CD4-positive, alpha-beta memory T cell (primary cell): ENCODE data around the gene MTFP1. TPM values are rescaled to one million over a fixed set of nuclear protein-coding genes. Genes with fewer than 3 reads are reported as not detected.
A peak's percentile ranks its signal among the peaks of the same experiment; 100 is the strongest.

Experiments used
- CTCF ChIA-PET: fragments of 350-600 bp; sonication (Branson Sonifier 250); formaldehyde crosslinking; loops from one replicate; lab custom pipeline; 2021; ENCODE audit warnings: inconsistent platforms; ENCODE audit not compliant: partially characterized antibody; lab: Charles Lee
- POLR2A ChIA-PET: fragments of 350-600 bp; sonication (Branson Sonifier 250); formaldehyde crosslinking; loops from one replicate; lab custom pipeline; 2021; ENCODE audit not compliant: partially characterized antibody; lab: Charles Lee
- DNase-seq, 5 donors: peaks; one replicate each; pipeline versions ENCODE4 v3.0.0 to v3.0.0-alpha.2; 2020 to 2022; ENCODE audit warnings: mixed read lengths in 1 of 5
- H3K27ac ChIP-seq: one replicate; pipeline ENCODE4 v1.7.0; 2013; ENCODE audit warnings: low read depth, low read length
- H3K27me3 ChIP-seq: 2 replicates; pipeline ENCODE4 v1.7.0; 2013; ENCODE audit warnings: mild to moderate bottlenecking, low read length, moderate library complexity; ENCODE audit not compliant: insufficient read depth
- H3K36me3 ChIP-seq: 2 replicates; pipeline ENCODE4 v1.7.0; 2013; ENCODE audit warnings: mild to moderate bottlenecking, low read length, moderate library complexity; ENCODE audit not compliant: insufficient read depth
- H3K4me1 ChIP-seq: 2 replicates; pipeline ENCODE4 v1.7.0; 2013; ENCODE audit warnings: mild to moderate bottlenecking, low read length, moderate library complexity; ENCODE audit not compliant: insufficient read depth
- H3K4me3 ChIP-seq, 2 donors: one replicate each; pipeline ENCODE4 v1.7.0; 2013; ENCODE audit warnings: low read length in 2 of 2, mild to moderate bottlenecking in 1 of 2
- H3K9me3 ChIP-seq, 2 donors: one replicate each; pipeline ENCODE4 v1.7.0; 2013; ENCODE audit warnings: low read length in 2 of 2, control low read depth in 1 of 2; ENCODE audit not compliant: control insufficient read depth in 1 of 2
- H3K27ac Mint-ChIP-seq, 7 donors: one replicate each; pipeline ENCODE4 v1.8.0; 2020 to 2021; ENCODE audit warnings: mixed read lengths in 7 of 7, mild to moderate bottlenecking in 6 of 7, inconsistent platforms in 3 of 7, moderate library complexity in 3 of 7
- H3K27me3 Mint-ChIP-seq, 2 donors: one replicate each; pipeline ENCODE4 v1.8.0; 2020 to 2021; ENCODE audit warnings: mixed read lengths in 2 of 2
- H3K36me3 Mint-ChIP-seq, 2 donors: one replicate each; pipeline ENCODE4 v1.8.0; 2020 to 2021; ENCODE audit warnings: mixed read lengths in 2 of 2, inconsistent platforms in 1 of 2, mild to moderate bottlenecking in 1 of 2
- H3K4me1 Mint-ChIP-seq, 4 donors: one replicate each; pipeline ENCODE4 v1.8.0; 2020 to 2021; ENCODE audit warnings: mixed read lengths in 4 of 4, mild to moderate bottlenecking in 1 of 4
- H3K4me3 Mint-ChIP-seq, 8 donors: one replicate each; pipeline ENCODE4 v1.8.0; 2020 to 2021; ENCODE audit warnings: mixed read lengths in 8 of 8, mild to moderate bottlenecking in 7 of 8, moderate library complexity in 6 of 8, inconsistent platforms in 3 of 8
- H3K9me3 Mint-ChIP-seq, 8 donors: one replicate each; pipeline ENCODE4 v1.8.0; 2020 to 2021; ENCODE audit warnings: mixed read lengths in 8 of 8, mild to moderate bottlenecking in 5 of 8, inconsistent platforms in 3 of 8, moderate library complexity in 1 of 8
- intact Hi-C: fragments of 100-400 bp; cut with micrococcal nuclease; formaldehyde crosslinking; loops from one replicate; pipeline ENCODE4 v1.15.1; 2023
- polyA plus RNA-seq, 2 donors: library from polyadenylated mRNA; unstranded; fragments of 300-500 nt; fragmentation: Illumina TruSeq; gene quantifications; one replicate each; pipeline ENCODE4 v1.2.3, GENCODE V29; 2021
- total RNA-seq, 2 experiments: library from RNA; stranded (reverse); gene quantifications; one replicate each; pipeline ENCODE4 v1.2.3, GENCODE V29; 2021

MTFP1 gene
- total and polyA plus RNA-seq, 4 experiments from 2014 or later, result 13.5 to 47.4 (median 23.4) TPM

GRCh38 chr22:30396871-30397655 is 28.5 kb upstream of the MTFP1 start, which contains the start of gene SEC14L2:
SEC14L2 (plus strand) TSS chr22:30397018; CDS start chr22:30397117, 99 bp downstream.
- Histone ChIP-seq H3K4me3 (peak within 1 kb of the TSS; percentile 18 to 29), H3K4me1 (peaks cover 27% of the 10 kb centered on the region), H3K9me3 (no peaks in the 10 kb centered on the region), H3K27ac (peak within 1 kb of the TSS; percentile 39), H3K27me3 (no peaks in the 10 kb centered on the region), H3K36me3 (no peaks in the 10 kb centered on the region)
- Mint-ChIP-seq H3K9me3 (no peaks in the 10 kb centered on the region), H3K4me1 (peaks cover 16 to 34% (median 27%) of the 10 kb centered on the region in 4 donors), H3K27me3 (peaks cover 0 to 2% of the 10 kb centered on the region in 2 donors), H3K4me3 (peak within 1 kb of the TSS; percentile 83 to 95 (median 90)), H3K27ac (peak within 1 kb of the TSS in 6 of 7 donors; percentile 57 to 93 (median 88)), H3K36me3 (peaks cover 0 to 2% of the 10 kb centered on the region in 2 donors)
- peak; percentile 42 to 60 (median 48) for DNase-seq
- intact Hi-C loops, result loop anchor here (1.0 kb wide), 1 partner anchor 27 kb away; no protein-coding TSS in a partner anchor
- POLR2A ChIA-PET, result interaction anchor here (0.6 to 6.4 kb wide), 10 partner anchors 8 to 114 kb away, joined by 3 to 91 read pairs (median 4); partner anchors contain the start of genes CASTOR1, MTFP1 and RNF215
- CTCF ChIA-PET, result interaction anchor here (0.8 to 16.0 kb wide), 11 partner anchors 8 to 289 kb away, joined by 3 to 194 read pairs (median 5); partner anchors contain the start of genes CASTOR1, MTFP1 and RNF215

- Mint-ChIP-seq H3K36me3 (peaks cover 0 to 2% of the 10 kb centered on the region in 2 donors), H3K27me3 (peaks cover 0 to 2% of the 10 kb centered on the region in 2 donors), H3K27ac (peak overlapping the region; percentile 22 to 88 (median 85)), H3K4me1 (peaks cover 16 to 34% (median 27%) of the 10 kb centered on the region in 4 donors), H3K4me3 (peak overlapping the region; percentile 67 to 90 (median 78)), H3K9me3 (no peaks in the 10 kb centered on the region)
- H3K36me3 ChIP-seq, result no peaks in the 10 kb centered on the region
- peak overlapping the region in 1 of 2 donors; percentile 18 for H3K4me3 ChIP-seq
- no peaks in the 10 kb centered on the region for H3K9me3 ChIP-seq
- H3K4me1 ChIP-seq, result peaks cover 27% of the 10 kb centered on the region
- ChIA-PET CTCF (interaction anchor here (0.7 to 16.0 kb wide), 9 partner anchors 11 to 110 kb away, joined by 3 to 194 read pairs (median 5); partner anchors contain the start of genes CASTOR1, MTFP1 and RNF215), POLR2A (interaction anchor here (1.1 to 6.4 kb wide), 8 partner anchors 10 to 115 kb away, joined by 3 to 91 read pairs (median 6); partner anchors contain the start of genes CASTOR1, MTFP1 and RNF215)
- DNase-seq, result no peak
- peak overlapping the region; percentile 39 for H3K27ac ChIP-seq
- H3K27me3 ChIP-seq, result no peaks in the 10 kb centered on the region
- intact Hi-C loops, result loop anchor here (1.0 kb wide), 1 partner anchor 26 kb away; no protein-coding TSS in a partner anchor
These were observed 27.6 kb upstream of the MTFP1 start for GRCh38 chr22:30397656-30398635.

DNA sequence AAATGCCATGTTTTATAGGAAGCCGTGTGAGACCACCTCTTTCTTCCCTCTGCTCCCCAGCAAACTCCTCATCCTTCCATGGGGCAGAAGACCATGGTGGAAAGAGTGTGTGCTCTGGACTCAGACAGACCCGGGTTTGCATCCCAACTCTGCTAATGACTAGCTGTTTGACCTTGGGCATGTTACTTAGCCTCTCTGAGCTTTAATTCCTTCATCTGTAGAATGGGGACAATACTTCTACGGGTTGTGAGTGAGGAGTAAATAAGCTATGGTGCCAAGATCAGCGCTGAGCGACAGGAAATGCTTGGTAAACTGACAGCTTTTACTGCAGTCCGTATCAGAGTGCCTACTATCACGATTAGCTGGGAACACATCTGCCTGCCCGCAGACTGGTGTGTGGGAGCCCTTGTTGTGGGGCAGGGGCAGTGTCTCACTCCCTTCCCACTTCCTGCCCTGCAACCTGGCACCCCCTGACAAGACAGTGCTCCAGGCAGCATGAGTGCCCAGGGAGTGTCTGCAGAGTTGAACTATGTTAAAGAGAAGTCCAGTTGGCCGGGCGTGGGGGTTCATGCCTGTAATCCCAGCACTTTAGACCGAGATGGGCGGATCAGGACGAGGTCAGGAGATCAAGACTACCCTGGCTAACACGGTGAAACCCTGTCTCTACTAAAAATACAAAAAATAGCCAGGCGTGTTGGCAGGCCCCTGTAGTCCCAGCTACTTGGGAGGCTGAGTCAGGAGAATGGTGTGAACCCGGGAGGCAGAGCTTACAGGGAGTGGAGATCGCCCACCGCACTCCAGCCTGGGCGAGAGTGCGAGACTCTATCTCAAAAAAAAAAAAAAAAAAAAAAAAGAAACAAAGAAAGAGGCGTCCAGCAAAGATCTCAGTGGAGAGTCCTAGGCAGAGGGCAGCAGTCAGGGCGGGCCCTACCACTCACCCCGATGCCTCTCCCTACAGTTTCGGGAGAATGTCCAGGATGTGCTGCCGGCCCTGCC is 26.6 kb upstream of the MTFP1 start:
- H3K36me3 Mint-ChIP-seq, result peaks cover 0 to 2% of the 10 kb centered on the region in 2 donors
- H3K9me3 Mint-ChIP-seq, result no peaks in the 10 kb centered on the region
- peak overlapping the region; percentile 22 to 88 (median 73) for H3K27ac Mint-ChIP-seq
- Histone ChIP-seq H3K27ac (no peak overlapping the region), H3K36me3 (no peaks in the 10 kb centered on the region), H3K4me3 (no peak overlapping the region), H3K9me3 (no peaks in the 10 kb centered on the region), H3K27me3 (no peaks in the 10 kb centered on the region), H3K4me1 (peaks cover 27% of the 10 kb centered on the region)
- intact Hi-C loops, result no loop called here
- CTCF ChIA-PET, result interaction anchor here (0.7 to 16.0 kb wide), 7 partner anchors 12 to 291 kb away, joined by 3 to 194 read pairs (median 3); partner anchors contain the start of genes MTFP1 and RNF215
- peak overlapping the region in 7 of 8 donors; percentile 67 to 90 (median 79) for H3K4me3 Mint-ChIP-seq
- no peak for DNase-seq
- peaks cover 16 to 34% (median 27%) of the 10 kb centered on the region in 4 donors for H3K4me1 Mint-ChIP-seq
- POLR2A ChIA-PET, result interaction anchor here (1.3 to 6.4 kb wide), 4 partner anchors 9 to 38 kb away, joined by 3 to 91 read pairs (median 11); partner anchors contain the start of gene MTFP1
- peaks cover 0 to 2% of the 10 kb centered on the region in 2 donors for H3K27me3 Mint-ChIP-seq

- peaks cover 16 to 34% (median 27%) of the 10 kb centered on the region in 4 donors for H3K4me1 Mint-ChIP-seq
- H3K27me3 Mint-ChIP-seq, result peaks cover 0 to 2% of the 10 kb centered on the region in 2 donors
- intact Hi-C loops, result no loop called here
- ChIA-PET CTCF (interaction anchor here (1.6 to 16.0 kb wide), 2 partner anchors 25 to 86 kb away, joined by 6 to 194 read pairs; partner anchors contain the start of gene MTFP1), POLR2A (interaction anchor here (3.8 to 6.4 kb wide), 2 partner anchors 11 to 25 kb away, joined by 15 to 91 read pairs; partner anchors contain the start of gene MTFP1)
- peaks cover 27% of the 10 kb centered on the region for H3K4me1 ChIP-seq
- no peaks in the 10 kb centered on the region for H3K9me3 ChIP-seq
- no peak overlapping the region for H3K27ac Mint-ChIP-seq
- no peaks in the 10 kb centered on the region for H3K9me3 Mint-ChIP-seq
- peaks cover 0 to 5% of the 10 kb centered on the region in 2 donors for H3K36me3 Mint-ChIP-seq
- no peak overlapping the region for H3K4me3 Mint-ChIP-seq
- DNase-seq, result no peak
- H3K27me3 ChIP-seq, result no peaks in the 10 kb centered on the region
- no peaks in the 10 kb centered on the region for H3K36me3 ChIP-seq
- H3K4me3 ChIP-seq, result no peak overlapping the region
- H3K27ac ChIP-seq, result no peak overlapping the region
These were observed 25.9 kb upstream of the MTFP1 start for GRCh38 chr22:30399718-30400117.

- no peaks in the 10 kb centered on the region for H3K9me3 Mint-ChIP-seq
- no peak overlapping the region for H3K4me3 ChIP-seq
- intact Hi-C loops, result no loop called here
- H3K4me3 Mint-ChIP-seq, result no peak overlapping the region
- H3K27ac Mint-ChIP-seq, result peak overlapping the region in 2 of 7 donors; percentile 29 to 61
- CTCF ChIA-PET, result interaction anchor here (16.0 kb wide), 1 partner anchor 25 kb away, joined by 194 read pairs; the partner anchor contains the start of gene MTFP1
- no peaks in the 10 kb centered on the region for H3K36me3 ChIP-seq
- POLR2A ChIA-PET, result interaction anchor here (6.4 kb wide), 1 partner anchor 24 kb away, joined by 91 read pairs; the partner anchor contains the start of gene MTFP1
- no peak for DNase-seq
- peaks cover 16 to 34% (median 27%) of the 10 kb centered on the region in 4 donors for H3K4me1 Mint-ChIP-seq
- no peaks in the 10 kb centered on the region for H3K27me3 ChIP-seq
- peaks cover 0 to 2% of the 10 kb centered on the region in 2 donors for H3K27me3 Mint-ChIP-seq
- no peak overlapping the region for H3K27ac ChIP-seq
- H3K4me1 ChIP-seq, result peaks cover 27% of the 10 kb centered on the region
- no peaks in the 10 kb centered on the region for H3K9me3 ChIP-seq
- peaks cover 0 to 5% of the 10 kb centered on the region in 2 donors for H3K36me3 Mint-ChIP-seq
These were observed 25.4 kb upstream of the MTFP1 start for GRCh38 chr22:30400159-30400558.
